Measurements from ENCODE around the gene VPS4A. TPM values are rescaled to one million over a fixed set of nuclear protein-coding genes. Genes with fewer than 3 reads are reported as not detected.

The VPS4A gene
- polyA plus RNA-seq, 1 donor from 2014 or later = 46.3 TPM

DNA sequence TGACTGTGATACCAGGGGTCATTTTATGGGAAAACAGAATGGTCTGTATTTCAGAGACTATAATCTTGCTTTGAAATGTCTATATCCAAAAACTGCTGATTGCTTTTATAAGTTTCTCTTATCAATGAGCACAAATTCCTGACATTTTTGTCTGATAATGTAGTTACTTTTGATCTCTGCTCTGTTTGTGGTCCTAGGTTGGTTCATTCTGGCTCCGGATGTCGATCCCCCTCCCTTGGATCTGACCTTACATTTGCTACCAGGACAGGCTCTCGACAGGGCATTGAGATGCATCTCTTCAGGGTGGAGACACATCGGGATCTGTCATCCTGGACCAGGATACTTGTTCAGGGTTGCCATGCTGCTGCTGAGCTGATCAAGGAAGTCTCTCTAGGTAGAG lies 27.3 kb upstream of the VPS4A start:
- Histone ChIP-seq H3K36me3 (ENCODE audit: insufficient read depth, low read length) (no peaks in the 10 kb centered on the region), H3K27ac (ENCODE audit: low read length) (no peak overlapping the region), H3K9me3 (ENCODE audit: low read length) (no peaks in the 10 kb centered on the region), H2AFZ (ENCODE audit: low read depth, low read length) (no peak overlapping the region), H3K79me2 (replicated peaks; ENCODE audit: insufficient read depth, low read length) (no peaks in the 10 kb centered on the region), H3K9me2 (ENCODE audit: insufficient read depth, low read length) (no peaks in the 10 kb centered on the region), H3K4me3 (ENCODE audit: low read length) (no peak overlapping the region), H3F3A (ENCODE audit: insufficient read depth, low read length, poor library complexity, severe bottlenecking) (no peaks in the 10 kb centered on the region), H3K27me3 (ENCODE audit: insufficient read depth, low read depth, low read length) (no peaks in the 10 kb centered on the region), H3K9ac (ENCODE audit: low read length) (no peak overlapping the region), H4K20me1 (ENCODE audit: insufficient read depth) (no peaks in the 10 kb centered on the region), H3K4me2 (ENCODE audit: low read length) (no peak overlapping the region)
- TF ChIP-seq TAF1 (IDR thresholded peaks at IDR 0.05; ENCODE audit: low read depth) = no peak
- TF ChIP-seq, protein P1, sequence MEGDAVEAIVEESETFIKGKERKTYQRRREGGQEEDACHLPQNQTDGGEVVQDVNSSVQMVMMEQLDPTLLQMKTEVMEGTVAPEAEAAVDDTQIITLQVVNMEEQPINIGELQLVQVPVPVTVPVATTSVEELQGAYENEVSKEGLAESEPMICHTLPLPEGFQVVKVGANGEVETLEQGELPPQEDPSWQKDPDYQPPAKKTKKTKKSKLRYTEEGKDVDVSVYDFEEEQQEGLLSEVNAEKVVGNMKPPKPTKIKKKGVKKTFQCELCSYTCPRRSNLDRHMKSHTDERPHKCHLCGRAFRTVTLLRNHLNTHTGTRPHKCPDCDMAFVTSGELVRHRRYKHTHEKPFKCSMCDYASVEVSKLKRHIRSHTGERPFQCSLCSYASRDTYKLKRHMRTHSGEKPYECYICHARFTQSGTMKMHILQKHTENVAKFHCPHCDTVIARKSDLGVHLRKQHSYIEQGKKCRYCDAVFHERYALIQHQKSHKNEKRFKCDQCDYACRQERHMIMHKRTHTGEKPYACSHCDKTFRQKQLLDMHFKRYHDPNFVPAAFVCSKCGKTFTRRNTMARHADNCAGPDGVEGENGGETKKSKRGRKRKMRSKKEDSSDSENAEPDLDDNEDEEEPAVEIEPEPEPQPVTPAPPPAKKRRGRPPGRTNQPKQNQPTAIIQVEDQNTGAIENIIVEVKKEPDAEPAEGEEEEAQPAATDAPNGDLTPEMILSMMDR (IDR thresholded peaks at IDR 0.05; ENCODE audit: poor library complexity, severe bottlenecking) = no peak
- TF ChIP-seq POLR2AphosphoS5 (IDR thresholded peaks at IDR 0.05) = no peak
- no peak for TF ChIP-seq SMC3 (conservative IDR thresholded peaks at IDR 0.05; ENCODE audit: poor library complexity)
- no peak for TF ChIP-seq RAD21 (conservative IDR thresholded peaks at IDR 0.05)
- TF ChIP-seq, protein P2, sequence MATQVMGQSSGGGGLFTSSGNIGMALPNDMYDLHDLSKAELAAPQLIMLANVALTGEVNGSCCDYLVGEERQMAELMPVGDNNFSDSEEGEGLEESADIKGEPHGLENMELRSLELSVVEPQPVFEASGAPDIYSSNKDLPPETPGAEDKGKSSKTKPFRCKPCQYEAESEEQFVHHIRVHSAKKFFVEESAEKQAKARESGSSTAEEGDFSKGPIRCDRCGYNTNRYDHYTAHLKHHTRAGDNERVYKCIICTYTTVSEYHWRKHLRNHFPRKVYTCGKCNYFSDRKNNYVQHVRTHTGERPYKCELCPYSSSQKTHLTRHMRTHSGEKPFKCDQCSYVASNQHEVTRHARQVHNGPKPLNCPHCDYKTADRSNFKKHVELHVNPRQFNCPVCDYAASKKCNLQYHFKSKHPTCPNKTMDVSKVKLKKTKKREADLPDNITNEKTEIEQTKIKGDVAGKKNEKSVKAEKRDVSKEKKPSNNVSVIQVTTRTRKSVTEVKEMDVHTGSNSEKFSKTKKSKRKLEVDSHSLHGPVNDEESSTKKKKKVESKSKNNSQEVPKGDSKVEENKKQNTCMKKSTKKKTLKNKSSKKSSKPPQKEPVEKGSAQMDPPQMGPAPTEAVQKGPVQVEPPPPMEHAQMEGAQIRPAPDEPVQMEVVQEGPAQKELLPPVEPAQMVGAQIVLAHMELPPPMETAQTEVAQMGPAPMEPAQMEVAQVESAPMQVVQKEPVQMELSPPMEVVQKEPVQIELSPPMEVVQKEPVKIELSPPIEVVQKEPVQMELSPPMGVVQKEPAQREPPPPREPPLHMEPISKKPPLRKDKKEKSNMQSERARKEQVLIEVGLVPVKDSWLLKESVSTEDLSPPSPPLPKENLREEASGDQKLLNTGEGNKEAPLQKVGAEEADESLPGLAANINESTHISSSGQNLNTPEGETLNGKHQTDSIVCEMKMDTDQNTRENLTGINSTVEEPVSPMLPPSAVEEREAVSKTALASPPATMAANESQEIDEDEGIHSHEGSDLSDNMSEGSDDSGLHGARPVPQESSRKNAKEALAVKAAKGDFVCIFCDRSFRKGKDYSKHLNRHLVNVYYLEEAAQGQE (IDR thresholded peaks at IDR 0.05; ENCODE audit: borderline replicate concordance) = no peak
- no peak for TF ChIP-seq EZH2 (IDR thresholded peaks at IDR 0.05; ENCODE audit: borderline replicate concordance, insufficient read depth, low read length, poor library complexity, severe bottlenecking)
- no peak for TF ChIP-seq EP300 (conservative IDR thresholded peaks at IDR 0.05; ENCODE audit: poor library complexity, severe bottlenecking)
- TF ChIP-seq MXI1 (conservative IDR thresholded peaks at IDR 0.05; ENCODE audit: poor library complexity, severe bottlenecking) = no peak

DNA sequence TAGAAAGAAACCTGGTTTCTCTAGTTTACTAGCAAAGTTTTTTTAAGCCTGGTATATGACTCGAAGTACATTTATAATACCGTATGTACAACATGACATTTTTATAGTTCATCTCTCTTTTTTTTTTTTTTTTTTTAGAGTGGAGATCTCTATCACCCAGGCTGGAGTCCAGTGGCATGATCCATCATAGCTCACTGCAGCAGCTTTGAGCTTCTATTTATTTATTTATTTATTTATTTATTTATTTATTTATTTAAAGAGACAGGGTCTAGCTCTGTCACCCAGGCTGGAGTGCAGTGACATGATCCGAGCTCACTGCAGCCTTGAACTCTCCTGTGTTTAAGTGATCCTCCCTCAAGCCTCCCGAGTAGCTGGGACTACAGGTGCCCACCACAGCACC lies 25.9 kb upstream of the VPS4A start:
- Histone ChIP-seq H3K27me3 (ENCODE audit: insufficient read depth, low read depth, low read length) (no peaks in the 10 kb centered on the region), H3K79me2 (replicated peaks; ENCODE audit: insufficient read depth, low read length) (no peaks in the 10 kb centered on the region), H3K4me2 (ENCODE audit: low read length) (no peak overlapping the region), H3K9me3 (ENCODE audit: low read length) (no peaks in the 10 kb centered on the region), H4K20me1 (ENCODE audit: insufficient read depth) (no peaks in the 10 kb centered on the region), H3K27ac (ENCODE audit: low read length) (no peak overlapping the region), H3K9me2 (ENCODE audit: insufficient read depth, low read length) (no peaks in the 10 kb centered on the region), H2AFZ (ENCODE audit: low read depth, low read length) (no peak overlapping the region), H3F3A (ENCODE audit: insufficient read depth, low read length, poor library complexity, severe bottlenecking) (no peaks in the 10 kb centered on the region), H3K9ac (ENCODE audit: low read length) (no peak overlapping the region), H3K36me3 (ENCODE audit: insufficient read depth, low read length) (no peaks in the 10 kb centered on the region), H3K4me3 (ENCODE audit: low read length) (no peak overlapping the region)
- TF ChIP-seq EZH2 (IDR thresholded peaks at IDR 0.05; ENCODE audit: borderline replicate concordance, insufficient read depth, low read length, poor library complexity, severe bottlenecking) = no peak
- TF ChIP-seq TAF1 (IDR thresholded peaks at IDR 0.05; ENCODE audit: low read depth) = no peak
- TF ChIP-seq POLR2AphosphoS5 (IDR thresholded peaks at IDR 0.05) = no peak
- TF ChIP-seq, protein P1 (IDR thresholded peaks at IDR 0.05; ENCODE audit: poor library complexity, severe bottlenecking) = no peak
- TF ChIP-seq MXI1 (conservative IDR thresholded peaks at IDR 0.05; ENCODE audit: poor library complexity, severe bottlenecking) = no peak
- no peak for TF ChIP-seq EP300 (conservative IDR thresholded peaks at IDR 0.05; ENCODE audit: poor library complexity, severe bottlenecking)
- TF ChIP-seq RAD21 (conservative IDR thresholded peaks at IDR 0.05) = no peak
- TF ChIP-seq, protein P2 (IDR thresholded peaks at IDR 0.05; ENCODE audit: borderline replicate concordance) = no peak
- no peak for TF ChIP-seq SMC3 (conservative IDR thresholded peaks at IDR 0.05; ENCODE audit: poor library complexity)
